ENCODE results near the gene MUC20. TPM values are rescaled to one million over a fixed set of nuclear protein-coding genes. Genes with fewer than 3 reads are reported as not detected.
"Not testable (repeated sequence)": the region's sequence is repeated elsewhere in the genome, so short reads cannot be mapped to it uniquely, and the experiment has no call there.

The MUC20 gene
- total RNA-seq, 1 donor from 2014 or later, result 5.3 TPM

- intact Hi-C loops (cut with micrococcal nuclease), result no loop called here
Observed at GRCh38 chr3:195770081-195770840, 49.5 kb downstream of the MUC20 start.

- intact Hi-C loops (cut with micrococcal nuclease), result not testable (repeated sequence)
Observed at GRCh38 chr3:195770841-195771645, 50.3 kb downstream of the MUC20 start.

- intact Hi-C loops (cut with micrococcal nuclease), result no loop called here
Observed at GRCh38 chr3:195771646-195772300, 51.0 kb downstream of the MUC20 start.

DNA sequence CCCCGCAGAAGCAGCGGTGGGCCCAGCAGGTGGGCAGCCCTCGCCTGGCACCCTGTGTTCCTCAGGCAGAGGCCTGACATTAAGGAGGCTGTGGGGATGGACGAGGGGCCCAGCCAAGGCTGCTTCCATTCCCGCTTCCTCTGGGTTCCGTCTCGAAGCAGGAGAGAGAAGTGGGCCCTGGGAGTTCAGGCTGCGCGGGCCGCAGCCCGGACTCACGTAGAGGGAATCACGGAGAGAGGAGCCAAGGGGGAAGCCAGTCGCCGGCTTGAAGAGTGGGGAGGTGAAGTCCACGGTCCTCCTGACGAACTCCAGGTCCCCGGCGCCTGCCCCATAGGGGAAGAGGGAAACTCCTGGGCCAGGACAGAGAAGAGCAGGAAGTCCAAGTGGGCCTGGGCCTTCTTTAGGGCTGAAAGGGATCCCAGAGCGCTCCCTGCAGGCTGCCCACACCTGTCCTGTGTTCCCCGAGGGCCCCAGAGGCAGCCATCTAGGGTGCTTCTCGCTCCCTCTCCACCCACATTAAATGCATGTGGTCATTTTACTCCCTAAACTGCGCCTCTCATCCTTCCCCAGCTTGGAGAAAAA lies 53.3 kb downstream of the MUC20 start:
- intact Hi-C loops (cut with micrococcal nuclease), result no loop called here

- intact Hi-C loops (cut with micrococcal nuclease), result no loop called here
Observed at GRCh38 chr3:195774917-195775316, 54.1 kb downstream of the MUC20 start.

DNA sequence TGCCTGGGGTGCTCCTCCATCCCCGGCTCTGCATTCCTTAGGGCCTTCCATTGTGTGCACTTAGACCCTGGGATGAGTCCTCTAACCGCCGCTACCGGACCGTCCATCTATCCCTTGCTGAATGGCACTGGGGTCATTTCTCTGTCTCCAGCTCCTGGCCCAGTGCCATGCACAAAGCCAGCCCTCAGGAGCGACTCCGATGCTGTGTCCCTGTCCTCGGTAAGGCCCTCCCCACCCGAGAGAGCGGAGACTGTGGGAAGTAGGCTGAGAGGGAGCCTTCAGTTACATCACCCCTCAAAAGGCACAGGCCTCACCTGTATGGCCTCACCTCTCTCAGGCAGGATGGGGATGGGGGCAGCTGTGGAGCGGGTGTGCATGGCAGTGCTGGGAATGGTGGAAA lies 57.2 kb downstream of the MUC20 start:
- intact Hi-C loops (cut with micrococcal nuclease), result no loop called here

DNA sequence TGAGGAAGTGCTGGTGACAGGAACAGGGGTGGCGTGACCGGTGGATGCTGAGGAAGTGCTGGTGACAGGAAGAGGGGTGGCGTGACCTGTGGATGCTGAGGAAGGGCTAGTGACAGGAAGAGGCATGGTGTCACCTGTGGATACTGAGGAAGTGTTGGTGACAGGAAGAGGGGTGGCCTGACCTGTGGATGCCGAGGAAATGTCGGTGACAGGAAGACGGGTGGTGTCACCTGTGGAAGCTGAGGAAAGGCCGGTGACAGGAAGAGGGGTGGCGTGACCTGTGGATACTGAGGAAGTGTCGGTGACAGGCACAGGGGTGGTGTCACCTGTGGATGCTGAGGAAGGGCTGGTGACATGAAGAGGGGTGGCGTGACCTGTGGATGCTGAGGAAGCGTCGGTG lies 60.5 kb downstream of the MUC20 start:
- intact Hi-C loops (cut with micrococcal nuclease), result not testable (repeated sequence)

Other genes with a start within 250 kb of the MUC20 start
- gene PPP1R2, start 177.7 kb upstream of the MUC20 start, total RNA-seq, result 63.2 and 63.8 TPM in 2 replicates
- gene APOD, start 137.0 kb upstream of the MUC20 start, total RNA-seq, result 0.27 TPM in 1 of 2 replicates, not detected in the other
- gene MUC4, start 91.0 kb downstream of the MUC20 start, total RNA-seq, result 0.34 and 0.39 TPM in 2 replicates
- gene TNK2, start 187.6 kb downstream of the MUC20 start, total RNA-seq, result 118 and 126 TPM in 2 replicates